Lower lobe of right lung (tissue), 2 donors: ENCODE data around the gene CFAP46. TPM values are rescaled to one million over a fixed set of nuclear protein-coding genes. Genes with fewer than 3 reads are reported as not detected.

Source experiments
- ATAC-seq, 2 donors: fragments of 200-7000 bp; cut with Tn5 transposase; one replicate each; pipeline ENCODE4 v1.9.1; 2020 to 2022; ENCODE audit warnings: mild to moderate bottlenecking in 2 of 2, moderate library complexity in 2 of 2
- DNase-seq: peaks from one replicate; pipeline ENCODE4 v3.0.0-alpha.2; 2020
- H3K27ac ChIP-seq: fragments of 200-600 bp; one replicate; pipeline ENCODE4 v1.8.0; 2022
- H3K27me3 ChIP-seq: fragments of 200-600 bp; one replicate; pipeline ENCODE4 v1.8.0; 2022; ENCODE audit warnings: low read depth
- H3K36me3 ChIP-seq: fragments of 200-600 bp; one replicate; pipeline ENCODE4 v1.8.0; 2022; ENCODE audit warnings: mild to moderate bottlenecking
- H3K4me1 ChIP-seq: fragments of 200-600 bp; one replicate; pipeline ENCODE4 v1.8.0; 2022
- H3K4me3 ChIP-seq: fragments of 200-600 bp; one replicate; pipeline ENCODE4 v1.8.0; 2022; ENCODE audit warnings: mild to moderate bottlenecking
- H3K9me3 ChIP-seq: fragments of 200-600 bp; one replicate; pipeline ENCODE4 v1.8.0; 2022
- CTCF ChIP-seq: fragments of 200-600 bp; IDR thresholded peaks from one replicate; pipeline ENCODE4 v1.8.0; 2022; ENCODE audit warnings: antibody characterized with exemption, mild to moderate bottlenecking
- intact Hi-C: fragments of 100-400 bp; cut with DNase I; formaldehyde crosslinking; loops from one replicate; pipeline ENCODE4 v1.11.0; 2022
- total RNA-seq: library from RNA; stranded (reverse); fragmentation: NEBNext Ultra II Directional; extraction: Animal tissue kit (Norgen Biotek cat#: 25700); gene quantifications from one replicate; pipeline ENCODE4 v1.2.1, GENCODE V29; 2021
- donor health status: DM: no; HTN: yes; CAD: no; lungs with severe emphysema.

CFAP46 gene
- total RNA-seq, 1 donor from 2014 or later = 9.0 TPM

- no peak for TF ChIP-seq CTCF
- peaks cover 18% of the 10 kb centered on the region for H3K27me3 ChIP-seq
- H3K27ac ChIP-seq = no peak overlapping the region
- intact Hi-C loops = no loop called here
- ATAC-seq (no peak), DNase-seq (no peak)
- H3K4me1 ChIP-seq = no peaks in the 10 kb centered on the region
- H3K9me3 ChIP-seq = no peaks in the 10 kb centered on the region
- no peak overlapping the region for H3K4me3 ChIP-seq
- no peaks in the 10 kb centered on the region for H3K36me3 ChIP-seq
Measured at GRCh38 chr10:132804785-132805426, 137.5 kb downstream of the CFAP46 start.

- Histone ChIP-seq H3K36me3 (no peaks in the 10 kb centered on the region), H3K27ac (no peak overlapping the region), H3K4me3 (no peak overlapping the region), H3K9me3 (no peaks in the 10 kb centered on the region), H3K27me3 (peaks cover 13% of the 10 kb centered on the region), H3K4me1 (no peaks in the 10 kb centered on the region)
- TF ChIP-seq CTCF = no peak
- intact Hi-C loops = no loop called here
- ATAC-seq (no peak), DNase-seq (no peak)
Measured at GRCh38 chr10:132804287-132804686, 138.1 kb downstream of the CFAP46 start.

GRCh38 chr10:132803416-132804210 lies 138.8 kb downstream of the CFAP46 start:
- Histone ChIP-seq H3K27me3 (peaks cover 8% of the 10 kb centered on the region), H3K9me3 (no peaks in the 10 kb centered on the region), H3K27ac (no peak overlapping the region), H3K4me3 (no peak overlapping the region), H3K36me3 (no peaks in the 10 kb centered on the region), H3K4me1 (no peaks in the 10 kb centered on the region)
- TF ChIP-seq CTCF = no peak
- no peak for DNase-seq
- no peak for ATAC-seq
- intact Hi-C loops = no loop called here

- intact Hi-C loops = no loop called here
- peaks cover 5% of the 10 kb centered on the region for H3K27me3 ChIP-seq
- no peaks in the 10 kb centered on the region for H3K9me3 ChIP-seq
- no peak overlapping the region for H3K27ac ChIP-seq
- DNase-seq (no peak), ATAC-seq (no peak)
- H3K4me1 ChIP-seq = no peaks in the 10 kb centered on the region
- H3K36me3 ChIP-seq = no peaks in the 10 kb centered on the region
- TF ChIP-seq CTCF = no peak
- H3K4me3 ChIP-seq = no peak overlapping the region
Measured at GRCh38 chr10:132802694-132803320, 139.6 kb downstream of the CFAP46 start.

- peaks cover 5% of the 10 kb centered on the region for H3K27me3 ChIP-seq
- intact Hi-C loops = no loop called here
- TF ChIP-seq CTCF = no peak
- H3K9me3 ChIP-seq = no peaks in the 10 kb centered on the region
- H3K36me3 ChIP-seq = no peaks in the 10 kb centered on the region
- no peak overlapping the region for H3K27ac ChIP-seq
- ATAC-seq = no peak
- H3K4me1 ChIP-seq = no peaks in the 10 kb centered on the region
- no peak overlapping the region for H3K4me3 ChIP-seq
- no peak for DNase-seq
Measured at GRCh38 chr10:132802048-132802447, 140.3 kb downstream of the CFAP46 start.
